NCI-H2107 (cell line): ENCODE data around the gene CERS1.

Experiments
- DNase-seq: peaks from one replicate; lab custom pipeline; 2025; lab: John Stamatoyannopoulos, UW

The CERS1 gene

GRCh38 chr19:18895824-18896341 lies at the start of gene CERS1:
CERS1 (minus strand) TSS chr19:18896158; CDS start chr19:18896072, 86 bp downstream.
- DNase-seq = no peak

- DNase-seq = no peak
These were observed 49.3 kb upstream of the CERS1 start for GRCh38 chr19:18945297-18945696.

- no peak for DNase-seq
These were observed 47.5 kb upstream of the CERS1 start for GRCh38 chr19:18943465-18943864.

GRCh38 chr19:18942692-18943091 lies 46.7 kb upstream of the CERS1 start:
- no peak for DNase-seq

GRCh38 chr19:18941628-18942354 lies 45.8 kb upstream of the CERS1 start:
- DNase-seq = no peak

- peak; percentile 19 for DNase-seq
These were observed 45.0 kb upstream of the CERS1 start, which contains the start of gene HOMER3 for GRCh38 chr19:18940769-18941627. HOMER3 (minus strand) TSS chr19:18941217; CDS start chr19:18938982, 2,235 bp downstream.

- DNase-seq = no peak
These were observed 44.2 kb upstream of the CERS1 start for GRCh38 chr19:18939922-18940768.

- DNase-seq = no peak
These were observed 43.2 kb upstream of the CERS1 start for GRCh38 chr19:18939163-18939562.

- DNase-seq = no peak
These were observed 37.3 kb upstream of the CERS1 start for GRCh38 chr19:18933297-18933696.

- DNase-seq = no peak
These were observed 36.4 kb upstream of the CERS1 start for GRCh38 chr19:18932216-18932841.

- DNase-seq = no peak
These were observed 35.6 kb upstream of the CERS1 start for GRCh38 chr19:18931316-18932162.

GRCh38 chr19:18929311-18929710 lies 33.4 kb upstream of the CERS1 start:
- no peak for DNase-seq

- DNase-seq = no peak
These were observed 32.3 kb upstream of the CERS1 start for GRCh38 chr19:18928018-18928805.

GRCh38 chr19:18924684-18925213 lies 28.8 kb upstream of the CERS1 start:
- no peak for DNase-seq

- DNase-seq = no peak
These were observed 26.4 kb upstream of the CERS1 start for GRCh38 chr19:18922228-18922985.

- no peak for DNase-seq
These were observed 25.6 kb upstream of the CERS1 start for GRCh38 chr19:18921593-18921992.

- DNase-seq = no peak
These were observed 24.4 kb upstream of the CERS1 start for GRCh38 chr19:18920400-18920799.

- no peak for DNase-seq
These were observed 23.9 kb upstream of the CERS1 start for GRCh38 chr19:18919900-18920214.
